Measurements from ENCODE around the gene OR12D2. TPM values are rescaled to one million over a fixed set of nuclear protein-coding genes. Genes with fewer than 3 reads are reported as not detected.

OR12D2 gene
- total and polyA plus RNA-seq, 7 donors = not detected

GRCh38 chr6:29376003-29376402 lies 19.4 kb upstream of the OR12D2 start:
- Histone ChIP-seq H3K4me1 (no peaks in the 10 kb centered on the region), H3K27ac (no peak overlapping the region), H3K9me3 (peaks cover 0 to 2% (median 0%) of the 10 kb centered on the region in 4 donors), H3K36me3 (no peaks in the 10 kb centered on the region), H3K4me3 (no peak overlapping the region), H3K27me3 (no peaks in the 10 kb centered on the region)
- intact Hi-C loops (cut with DNase I) = no loop called here
- no peak for DNase-seq
- TF ChIP-seq POLR2AphosphoS5 (IDR thresholded peaks at IDR 0.05) (no peak), EP300 (IDR thresholded peaks at IDR 0.05) (no peak), POLR2A (IDR thresholded peaks at IDR 0.05) (no peak), CTCF (IDR thresholded peaks at IDR 0.05) (no peak)

GRCh38 chr6:29388533-29388932 lies 6.9 kb upstream of the OR12D2 start:
- no peak overlapping the region for H3K4me3 ChIP-seq
- no peaks in the 10 kb centered on the region for H3K4me1 ChIP-seq
- no peak overlapping the region for H3K27ac ChIP-seq
- DNase-seq = no peak
- no peak for TF ChIP-seq EP300 (IDR thresholded peaks at IDR 0.05)
- no peak for TF ChIP-seq POLR2A (IDR thresholded peaks at IDR 0.05)
- no peak for TF ChIP-seq POLR2AphosphoS5 (IDR thresholded peaks at IDR 0.05)
- TF ChIP-seq CTCF (IDR thresholded peaks at IDR 0.05) = no peak
- no peaks in the 10 kb centered on the region for H3K27me3 ChIP-seq
- H3K9me3 ChIP-seq = no peaks in the 10 kb centered on the region
- WGBS, 2 donors = 34 to 57% methylated on average over 4 of the region's 4 CpGs
- no peaks in the 10 kb centered on the region for H3K36me3 ChIP-seq
- intact Hi-C loops (cut with DNase I) = no loop called here

- Histone ChIP-seq H3K4me1 (no peaks in the 10 kb centered on the region), H3K27ac (no peak overlapping the region), H3K4me3 (no peak overlapping the region), H3K9me3 (no peaks in the 10 kb centered on the region), H3K36me3 (no peaks in the 10 kb centered on the region), H3K27me3 (no peaks in the 10 kb centered on the region)
- no peak for TF ChIP-seq CTCF (IDR thresholded peaks at IDR 0.05)
- no peak for TF ChIP-seq EP300 (IDR thresholded peaks at IDR 0.05)
- no peak for TF ChIP-seq POLR2AphosphoS5 (IDR thresholded peaks at IDR 0.05)
- TF ChIP-seq POLR2A (IDR thresholded peaks at IDR 0.05) = no peak
- intact Hi-C loops (cut with DNase I) = no loop called here
- WGBS, 2 donors = 50 to 60% methylated on average over 2 of the region's 2 CpGs
- no peak for DNase-seq
Measured at GRCh38 chr6:29399525-29399924, 4.1 kb downstream of the OR12D2 start.

- H3K36me3 ChIP-seq = no peaks in the 10 kb centered on the region
- H3K4me3 ChIP-seq = no peak overlapping the region
- no peaks in the 10 kb centered on the region for H3K27me3 ChIP-seq
- H3K4me1 ChIP-seq = no peaks in the 10 kb centered on the region
- WGBS, 2 donors = 64 to 90% methylated on average over 1 of the region's 1 CpG
- H3K27ac ChIP-seq = no peak overlapping the region
- H3K9me3 ChIP-seq = no peaks in the 10 kb centered on the region
- intact Hi-C loops (cut with DNase I) = no loop called here
- no peak for DNase-seq
- TF ChIP-seq EP300 (IDR thresholded peaks at IDR 0.05) (no peak), POLR2A (IDR thresholded peaks at IDR 0.05) (no peak), CTCF (IDR thresholded peaks at IDR 0.05) (no peak), POLR2AphosphoS5 (IDR thresholded peaks at IDR 0.05) (no peak)
Measured at GRCh38 chr6:29403801-29404200, 8.4 kb downstream of the OR12D2 start.

- H3K4me1 ChIP-seq = no peaks in the 10 kb centered on the region
- DNase-seq = no peak
- H3K4me3 ChIP-seq = no peak within 1 kb of the TSS
- TF ChIP-seq EP300 (IDR thresholded peaks at IDR 0.05) (no peak), POLR2AphosphoS5 (IDR thresholded peaks at IDR 0.05) (no peak), CTCF (IDR thresholded peaks at IDR 0.05) (no peak), POLR2A (IDR thresholded peaks at IDR 0.05) (no peak)
- no peaks in the 10 kb centered on the region for H3K36me3 ChIP-seq
- intact Hi-C loops (cut with DNase I) = no loop called here
- no peak within 1 kb of the TSS for H3K27ac ChIP-seq
- no peaks in the 10 kb centered on the region for H3K9me3 ChIP-seq
- no peaks in the 10 kb centered on the region for H3K27me3 ChIP-seq
Measured at GRCh38 chr6:29414588-29414987, 19.2 kb downstream of the OR12D2 start, which contains the start of gene OR12D1. OR12D1 (plus strand) TSS chr6:29414928.
